D341Med (cell line): ENCODE data around the gene AMZ2.
"Not testable (repeated sequence)": the region's sequence is repeated elsewhere in the genome, so short reads cannot be mapped to it uniquely, and the experiment has no call there.

Source experiments
- DNase-seq: peaks from one replicate; pipeline ENCODE4 v3.0.0; 2012; ENCODE audit warnings: low spot score

Gene AMZ2, protein sequence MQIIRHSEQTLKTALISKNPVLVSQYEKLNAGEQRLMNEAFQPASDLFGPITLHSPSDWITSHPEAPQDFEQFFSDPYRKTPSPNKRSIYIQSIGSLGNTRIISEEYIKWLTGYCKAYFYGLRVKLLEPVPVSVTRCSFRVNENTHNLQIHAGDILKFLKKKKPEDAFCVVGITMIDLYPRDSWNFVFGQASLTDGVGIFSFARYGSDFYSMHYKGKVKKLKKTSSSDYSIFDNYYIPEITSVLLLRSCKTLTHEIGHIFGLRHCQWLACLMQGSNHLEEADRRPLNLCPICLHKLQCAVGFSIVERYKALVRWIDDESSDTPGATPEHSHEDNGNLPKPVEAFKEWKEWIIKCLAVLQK

GRCh38 chr17:68247445-68248198, at the start of gene AMZ2:
Gene AMZ2, plus strand, starts transcription at chr17:68248043. Its CDS starts 2,145 bp downstream, at chr17:68250188.
- peak; percentile 100 for DNase-seq

DNA sequence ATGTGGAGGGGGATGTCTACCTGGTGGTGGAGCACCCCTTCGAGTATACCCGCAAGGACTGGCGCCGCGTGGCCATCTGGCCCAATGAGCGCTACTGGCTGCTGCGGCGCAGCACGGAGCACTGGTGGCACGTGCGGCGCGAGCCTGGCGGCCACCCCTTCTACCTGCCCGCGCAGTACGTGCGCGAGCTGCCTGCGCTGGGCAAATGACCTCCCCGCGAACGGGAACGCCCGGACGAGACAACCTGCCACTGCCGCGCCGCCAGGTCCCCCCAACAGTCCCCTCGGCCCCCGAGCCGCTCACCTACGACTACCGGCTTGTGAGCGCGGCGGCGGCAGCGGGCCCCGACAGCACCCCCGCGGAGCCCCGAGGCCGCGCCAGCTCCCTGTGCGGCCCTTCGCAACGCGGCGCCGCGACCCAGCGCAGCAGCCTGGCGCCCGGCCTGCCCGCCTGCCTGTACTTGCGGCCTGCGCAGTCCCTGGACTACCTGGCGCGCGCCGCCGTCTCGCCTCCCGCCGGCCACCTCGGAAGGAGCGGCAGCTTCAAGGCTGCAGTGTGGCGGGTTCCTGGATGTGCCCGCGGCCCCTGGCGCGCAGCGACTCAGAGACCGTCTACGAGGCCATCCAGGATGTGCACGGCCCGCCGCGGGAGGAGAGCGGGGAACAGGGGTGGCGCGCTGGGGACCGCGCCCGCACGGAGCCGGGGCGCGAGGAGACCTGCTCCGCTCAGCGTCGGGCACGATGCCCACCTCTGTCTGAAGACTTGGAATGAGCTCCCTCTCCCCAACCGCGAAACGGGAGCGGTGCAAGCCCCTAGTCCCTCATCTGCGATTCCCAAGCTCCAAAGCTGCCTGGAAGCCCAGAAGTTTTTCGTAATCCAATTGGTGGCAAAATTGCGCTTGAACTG, 48.7 kb upstream of the AMZ2 start:
- DNase-seq = peak; percentile 78

DNA sequence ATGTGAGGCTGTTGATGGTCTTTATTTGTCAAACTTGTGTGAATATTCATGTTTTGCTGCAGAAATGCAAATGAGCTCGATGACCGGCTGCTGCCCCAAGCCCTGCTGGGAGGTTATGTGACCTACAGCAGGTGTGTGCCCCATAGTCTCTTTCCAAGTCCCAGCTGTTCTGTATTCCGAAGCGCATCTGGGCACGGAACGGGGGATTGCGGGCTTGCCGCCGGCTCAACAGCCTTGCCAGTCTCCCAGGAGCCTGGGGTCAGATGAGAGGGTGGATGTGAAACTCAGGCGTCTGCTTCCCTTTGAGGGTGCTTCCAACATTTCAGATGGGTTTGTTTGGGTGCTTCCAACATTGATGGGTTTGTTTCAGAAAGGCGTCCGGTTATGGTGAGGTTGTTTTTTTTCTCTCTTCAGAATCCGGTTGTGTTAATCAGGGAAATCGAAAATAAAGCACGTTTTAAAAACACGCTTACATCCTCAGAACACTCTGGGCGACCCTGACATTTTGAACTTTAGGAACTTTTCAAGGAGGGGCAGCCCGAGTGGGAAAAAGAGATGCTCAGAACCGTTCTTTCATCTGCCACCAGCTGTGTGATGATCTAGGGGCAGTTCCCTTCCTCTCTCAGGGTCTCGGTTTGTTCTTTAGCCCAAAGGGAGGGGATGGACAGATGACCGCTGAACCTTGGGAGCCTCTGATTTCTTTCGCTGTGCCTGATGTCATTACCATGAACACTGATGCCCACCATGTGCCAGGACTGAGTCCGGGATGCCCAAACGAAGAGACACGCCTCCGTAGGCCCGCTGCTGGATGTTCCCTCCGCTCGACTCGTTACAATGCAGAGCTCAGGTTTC, 47.8 kb upstream of the AMZ2 start:
- DNase-seq = no peak

- peak; percentile 87 for DNase-seq
Measured at GRCh38 chr17:68200689-68201417, 47.0 kb upstream of the AMZ2 start.

- DNase-seq = not testable (repeated sequence)
Measured at GRCh38 chr17:68201418-68201771, 46.4 kb upstream of the AMZ2 start.

GRCh38 chr17:68202321-68202720, 45.5 kb upstream of the AMZ2 start:
- not testable (repeated sequence) for DNase-seq

DNA sequence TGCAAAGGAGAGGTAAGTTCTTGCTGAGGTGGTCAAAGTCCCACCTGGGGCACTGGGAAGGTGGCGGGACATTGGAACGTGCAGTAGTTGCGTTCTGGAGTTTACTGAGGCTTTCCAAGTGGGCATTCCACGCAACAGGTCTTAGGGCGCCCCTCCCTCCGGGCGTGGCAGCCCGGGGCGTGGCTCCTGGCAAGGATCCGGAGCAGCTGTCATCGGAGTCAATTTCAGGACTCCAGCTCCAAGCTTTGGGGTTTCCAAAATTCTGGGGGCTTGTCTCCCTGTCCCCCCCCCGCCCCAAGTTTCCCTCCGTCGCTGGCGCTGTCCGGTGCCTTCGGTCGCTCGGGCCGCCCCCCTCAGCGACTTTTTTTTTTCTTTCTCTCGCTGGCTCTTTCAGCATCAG, 43.1 kb upstream of the AMZ2 start:
- peak; percentile 50 for DNase-seq

DNA sequence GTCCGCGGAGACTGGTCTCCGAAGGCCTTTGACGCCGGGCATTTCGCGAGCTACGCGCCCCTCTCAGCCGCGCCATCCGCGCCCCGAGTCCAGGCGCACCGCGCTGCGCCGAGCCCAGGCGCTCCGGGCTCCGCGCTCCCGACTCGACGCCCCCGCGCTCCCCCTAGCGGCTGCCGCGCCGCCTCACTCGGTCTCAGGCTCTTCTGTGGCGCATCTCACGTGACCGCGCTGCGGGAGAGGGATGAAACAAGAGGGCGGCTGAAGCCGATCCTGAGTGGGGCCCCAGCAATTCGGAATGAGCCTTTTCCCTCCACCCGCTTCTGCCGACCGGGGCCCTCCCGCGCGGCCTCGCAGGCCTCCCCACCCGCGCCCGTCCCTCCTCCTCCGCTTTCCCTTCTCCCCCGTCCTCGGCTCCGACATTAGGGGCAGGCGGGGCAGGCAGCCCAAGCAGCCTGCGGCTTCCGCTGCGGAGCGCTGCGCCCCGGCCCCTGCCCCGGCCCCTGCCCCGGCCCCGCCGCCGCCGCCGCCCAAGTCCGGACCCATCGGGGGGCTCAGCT, 42.5 kb upstream of the AMZ2 start:
- peak; percentile 97 for DNase-seq

DNA sequence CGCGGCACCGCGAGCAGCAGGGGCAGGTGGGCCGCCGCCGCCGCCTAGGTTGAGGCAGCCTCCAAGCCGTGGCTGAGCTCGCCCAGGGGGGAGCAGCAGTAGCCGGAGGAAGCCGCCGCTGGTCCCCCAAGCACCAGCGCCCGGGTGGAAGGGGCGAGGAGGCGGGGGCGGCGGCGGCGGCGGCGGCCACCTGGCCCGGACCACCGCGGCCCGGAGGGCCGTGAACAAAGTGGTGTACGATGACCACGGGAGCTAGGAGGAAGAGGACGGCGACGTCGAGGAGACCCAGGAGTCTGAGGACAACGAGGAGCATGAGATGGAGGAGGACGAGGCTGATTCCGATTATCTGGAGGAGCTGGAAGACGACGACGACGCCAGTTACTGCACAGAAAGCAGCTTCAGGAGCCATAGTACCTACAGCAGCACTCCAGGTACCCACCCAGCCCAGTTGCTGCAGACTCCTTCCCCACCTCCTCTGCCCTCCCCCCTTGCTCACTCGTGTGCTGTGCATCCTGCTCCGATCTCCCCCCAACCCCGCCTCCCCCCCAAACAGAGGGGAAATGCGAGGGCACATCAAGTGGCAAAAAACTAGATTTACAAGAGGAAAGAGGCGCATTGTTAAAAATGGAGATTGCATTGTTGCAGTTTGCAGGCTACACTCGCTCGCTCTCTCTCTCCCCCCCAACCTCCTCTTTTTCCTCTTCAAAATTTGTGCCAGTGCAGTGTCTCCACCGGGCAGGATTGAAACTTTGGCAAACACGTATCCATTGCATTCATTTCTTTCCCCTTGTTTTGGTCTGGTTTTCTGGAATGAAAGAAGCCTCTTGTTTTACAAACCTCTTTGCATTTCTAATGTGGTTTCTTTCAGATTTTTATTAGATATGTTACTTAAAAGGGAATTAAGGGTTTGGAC, 41.8 kb upstream of the AMZ2 start:
- no peak for DNase-seq

DNA sequence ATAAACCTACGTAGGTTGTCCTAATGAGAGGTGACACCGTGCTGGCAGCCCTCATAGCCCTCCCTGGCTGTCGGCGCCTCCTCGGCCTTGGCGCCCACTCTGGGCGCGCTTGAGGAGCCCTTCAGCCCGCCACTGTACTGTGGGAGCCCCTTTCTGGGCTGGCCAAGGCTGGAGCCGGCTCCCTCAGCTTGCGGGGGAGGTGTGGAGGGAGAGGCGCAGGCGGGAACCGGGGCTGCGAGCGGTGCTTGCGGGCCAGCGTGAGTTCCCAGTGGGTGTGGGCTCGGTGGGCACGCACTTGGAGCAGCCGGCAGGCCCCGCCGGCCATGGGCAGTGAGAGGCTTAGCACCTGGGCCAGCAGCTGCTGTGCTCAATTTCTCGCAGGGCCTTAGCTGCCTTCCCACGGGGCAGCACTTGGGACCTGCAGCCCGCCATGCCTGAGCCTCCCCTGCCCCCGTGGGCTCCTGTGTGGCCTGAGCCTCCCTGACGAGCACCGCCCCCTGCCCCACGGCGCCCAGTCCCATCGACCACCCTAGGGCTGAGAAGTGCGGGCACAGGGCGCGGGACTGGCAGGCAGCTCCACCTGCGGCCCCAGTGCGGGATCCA, 40.1 kb upstream of the AMZ2 start:
- DNase-seq = no peak

DNA sequence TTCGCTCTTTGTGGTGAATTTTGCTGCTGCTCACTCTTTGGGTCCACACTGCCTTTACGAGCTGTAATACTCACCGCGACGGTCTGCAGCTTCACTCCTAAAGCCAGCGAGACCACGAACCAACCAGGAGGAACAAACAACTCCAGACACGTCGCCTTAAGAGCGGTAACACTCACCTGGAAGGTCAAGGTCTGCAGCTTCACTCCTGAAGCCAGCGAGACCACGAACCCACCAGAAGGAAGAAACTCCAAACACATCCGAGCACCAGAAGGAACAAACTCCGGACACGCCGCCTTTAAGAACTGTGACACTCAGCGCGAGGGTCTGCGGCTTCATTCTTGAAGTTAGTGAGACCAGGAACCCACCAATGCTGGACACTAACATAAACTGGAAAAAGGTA, 39.2 kb upstream of the AMZ2 start:
- DNase-seq = not testable (repeated sequence)

- not testable (repeated sequence) for DNase-seq
Measured at GRCh38 chr17:68209191-68209900, 38.5 kb upstream of the AMZ2 start.

DNA sequence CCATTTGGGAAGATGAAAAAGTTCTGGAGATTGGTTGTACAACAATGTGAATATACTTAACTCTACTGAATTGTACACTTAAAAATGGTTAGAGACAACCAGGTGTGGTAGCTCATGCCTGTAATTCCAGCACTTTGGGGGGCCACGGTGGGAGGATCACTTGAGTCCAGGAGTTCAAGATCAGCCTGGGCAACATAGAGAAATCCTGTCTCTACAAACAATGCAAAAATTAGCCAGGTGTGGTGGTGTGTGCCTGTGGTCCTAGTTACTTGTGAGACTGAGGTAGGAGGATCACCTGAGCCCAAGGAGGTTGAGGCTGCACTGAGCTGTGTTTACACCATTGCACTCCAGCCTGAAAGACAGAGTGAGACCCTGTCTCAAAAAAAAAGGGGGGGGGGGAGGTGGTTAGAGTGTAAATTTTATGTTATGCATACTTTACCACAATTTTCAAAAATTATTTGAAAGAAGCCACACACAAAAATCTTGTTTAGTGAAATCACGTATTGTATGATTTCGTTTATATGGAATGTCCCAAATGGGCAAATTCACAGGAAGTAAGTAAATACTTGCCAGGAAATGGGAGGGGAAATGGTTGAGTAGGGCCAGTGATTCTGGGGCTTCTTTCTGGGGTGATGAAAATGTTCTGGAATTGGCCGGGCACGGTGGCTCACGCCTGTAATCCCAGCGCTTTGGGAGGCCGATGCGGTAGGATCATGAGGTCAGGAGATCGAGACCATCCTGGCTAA, 37.1 kb upstream of the AMZ2 start:
- DNase-seq = no peak

DNA sequence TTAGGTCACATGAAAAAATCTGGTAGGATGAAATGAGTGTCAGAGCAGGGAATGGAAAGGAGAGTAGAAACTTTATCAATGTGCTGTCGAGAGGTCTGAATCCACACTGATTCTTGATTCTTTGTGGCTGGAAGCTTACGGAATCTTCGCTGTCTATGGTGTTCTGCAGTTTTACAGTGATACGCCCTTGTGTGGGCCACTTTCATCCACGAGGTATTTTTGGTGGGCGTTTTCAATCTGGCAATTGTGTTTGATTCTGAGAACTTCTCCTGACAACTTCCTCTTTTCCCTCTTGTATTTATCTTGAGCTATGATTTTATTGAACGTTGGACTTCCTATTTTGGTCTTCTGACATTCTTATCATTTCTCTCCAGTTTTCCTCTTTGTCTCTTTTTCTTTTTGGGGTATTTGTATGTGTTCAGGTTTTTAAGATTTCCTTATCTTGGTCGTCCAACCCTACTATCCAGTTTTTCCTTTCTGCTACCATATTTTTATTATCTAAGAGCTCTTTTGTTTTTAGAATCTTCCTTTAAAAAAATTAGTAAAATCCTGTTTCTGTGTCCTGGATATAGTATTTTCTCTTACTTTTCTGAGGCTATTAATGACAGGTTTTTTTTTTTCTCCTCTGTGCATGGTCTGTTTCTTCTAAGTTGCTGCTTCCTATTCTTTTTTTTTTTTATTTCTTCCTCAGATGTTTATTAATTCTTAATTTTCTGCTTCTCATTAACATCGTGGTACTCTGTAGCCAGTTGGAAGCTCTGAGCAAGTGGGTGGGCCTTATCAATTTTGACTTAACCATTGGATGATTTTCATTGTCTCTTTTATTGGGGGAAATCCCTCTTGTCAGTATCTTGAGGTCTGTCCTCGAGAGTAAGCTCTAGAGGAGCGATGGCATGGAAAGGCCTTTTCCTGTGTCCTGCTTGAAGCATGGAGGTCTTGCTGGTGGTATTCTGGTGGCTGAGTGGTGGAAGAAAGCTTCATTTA, 34.1 kb upstream of the AMZ2 start:
- not testable (repeated sequence) for DNase-seq

GRCh38 chr17:68215453-68215852, 32.4 kb upstream of the AMZ2 start:
- not testable (repeated sequence) for DNase-seq

DNA sequence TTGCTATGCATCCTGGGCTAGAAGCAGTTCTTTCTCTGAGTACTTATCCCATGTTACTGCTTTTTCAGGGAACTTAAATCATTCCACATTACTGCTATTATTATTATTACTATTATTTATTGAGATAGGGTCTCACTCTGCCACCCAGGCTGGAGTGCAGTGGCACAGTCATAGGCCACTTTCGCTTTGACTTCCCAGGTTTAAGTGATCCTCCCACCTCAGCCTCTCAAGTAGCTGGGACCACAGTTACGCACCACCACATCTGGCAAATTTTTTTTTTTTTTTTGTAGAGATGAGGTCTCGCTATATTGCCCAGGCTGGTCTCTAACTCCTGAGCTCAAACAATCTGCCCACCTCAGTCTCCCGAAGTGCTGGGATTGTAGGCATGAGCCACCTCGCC, 28.4 kb upstream of the AMZ2 start:
- not testable (repeated sequence) for DNase-seq
